HepG2 (cell line): Measurements from ENCODE around the gene TBCD. TPM values are rescaled to one million over a fixed set of nuclear protein-coding genes. Genes with fewer than 3 reads are reported as not detected.

Experiments used
- ARID4A ChIP-seq: sonication (generic); formaldehyde crosslinking; IDR thresholded peaks from 2 replicates; pipeline ENCODE4 v1.5.0; 2020; ENCODE audit warnings: mild to moderate bottlenecking, missing genetic modification reagents, borderline replicate concordance
- FLYWCH1 ChIP-seq: sonication (generic); formaldehyde crosslinking; IDR thresholded peaks from 2 replicates; pipeline ENCODE4 v1.8.1; 2023; ENCODE audit warnings: mild to moderate bottlenecking, missing genetic modification reagents
- HNRNPL ChIP-seq: fragments of 200-400 bp; formaldehyde crosslinking; IDR thresholded peaks from 2 replicates; pipeline ENCODE4 v1.6.1; 2017; ENCODE audit warnings: mild to moderate bottlenecking, low read depth, low read length
- MLX ChIP-seq: IDR thresholded peaks from 2 replicates; pipeline ENCODE4 v1.6.1; 2016
- SRSF4 ChIP-seq: fragments of 200-400 bp; formaldehyde crosslinking; IDR thresholded peaks from one replicate; pipeline ENCODE4 v1.6.1; 2018; ENCODE audit warnings: mild to moderate bottlenecking, low read depth, low read length, moderate library complexity; ENCODE audit not compliant: poor library complexity, severe bottlenecking
- USF2 ChIP-seq, 2 experiments: sonication (generic) in 1 of 2; formaldehyde crosslinking in 1 of 2; IDR thresholded peaks; 2 replicates each; pipeline versions ENCODE4 v1.5.1 to v1.6.1; 2011 to 2020; ENCODE audit warnings: borderline replicate concordance in 1 of 2, low read depth in 1 of 2, low read length in 1 of 2, mild to moderate bottlenecking in 1 of 2, missing genetic modification reagents in 1 of 2, moderate library complexity in 1 of 2
- ZNF543 ChIP-seq: sonication (generic); formaldehyde crosslinking; IDR thresholded peaks from 2 replicates; pipeline ENCODE4 v1.4.0; 2020; ENCODE audit warnings: mild to moderate bottlenecking, missing genetic modification reagents
- ZNF607 ChIP-seq: sonication (generic); formaldehyde crosslinking; IDR thresholded peaks from 2 replicates; pipeline ENCODE4 v1.5.1; 2020; ENCODE audit warnings: missing genetic modification reagents, mild to moderate bottlenecking, borderline replicate concordance
- ZNF740 ChIP-seq: sonication (generic); formaldehyde crosslinking; IDR thresholded peaks from 2 replicates; pipeline ENCODE4 v1.4.0; 2020; ENCODE audit warnings: missing genetic modification reagents
- ZNF780A ChIP-seq: sonication (generic); formaldehyde crosslinking; IDR thresholded peaks from 2 replicates; pipeline ENCODE4 v1.8.0; 2022; ENCODE audit warnings: mild to moderate bottlenecking, missing genetic modification reagents, moderate library complexity
- polyA plus RNA-seq, 8 experiments: library from polyadenylated mRNA; depleted of rRNA in 3 of 8; stranded (reverse) in 7 of 8; unstranded in 1 of 8; fragments of >200 nt; fragmentation: Illumina TruSeq in 4 of 8; extraction: Trizol in 4 of 8; gene quantifications; 2 replicates each; pipeline versions ENCODE4 v1.2.1 to v1.2.3, GENCODE V29; 2011 to 2016; ENCODE audit warnings: low read depth in 4 of 8, missing spikeins in 1 of 8, mixed read lengths in 1 of 8; ENCODE audit not compliant: insufficient read depth in 1 of 8
- total RNA-seq, 5 experiments: library from RNA; depleted of rRNA; stranded (reverse); fragments of >200 nt; fragmentation: Illumina TruSeq; extraction: Trizol; gene quantifications; 2 replicates each; pipeline ENCODE4 v1.2.3, GENCODE V29; 2016; ENCODE audit warnings: low read depth in 1 of 5

TBCD gene
- total and polyA plus RNA-seq, 2 of the 13 experiments (the other 11 are each of a cell fraction or from before 2014, with no cell fraction given) = 33.9 to 54.8 TPM

GRCh38 chr17:82961366-82962162, 209.7 kb downstream of the TBCD start (continued):
- TF ChIP-seq ZNF780A (CRISPR knock-in tag) (no peak), ARID4A (CRISPR knock-in tag) (no peak), MLX (CRISPR knock-in tag) (no peak), HNRNPL (no peak), SRSF4 (no peak), USF2 (IDR thresholded peaks at IDR 0.05; ENCODE audit: low read depth, low read length) (no peak), USF2 (CRISPR knock-in tag; IDR thresholded peaks at IDR 0.05; ENCODE audit: borderline replicate concordance) (no peak), ZNF607 (CRISPR knock-in tag) (no peak), ZNF740 (CRISPR knock-in tag) (no peak), FLYWCH1 (CRISPR knock-in tag) (no peak), ZNF543 (no peak)
